GDM1 (cell line): Measurements from ENCODE around the gene KRT12.

ENCODE experiments used
- DNase-seq: peaks from one replicate; lab custom pipeline; 2025; lab: John Stamatoyannopoulos, UW

Gene KRT12

GRCh38 chr17:40866838-40867237 is at the start of gene KRT12:
Gene KRT12 (minus strand): TSS chr17:40867223. CDS start chr17:40867186, 37 bp downstream.
- no peak for DNase-seq

DNA sequence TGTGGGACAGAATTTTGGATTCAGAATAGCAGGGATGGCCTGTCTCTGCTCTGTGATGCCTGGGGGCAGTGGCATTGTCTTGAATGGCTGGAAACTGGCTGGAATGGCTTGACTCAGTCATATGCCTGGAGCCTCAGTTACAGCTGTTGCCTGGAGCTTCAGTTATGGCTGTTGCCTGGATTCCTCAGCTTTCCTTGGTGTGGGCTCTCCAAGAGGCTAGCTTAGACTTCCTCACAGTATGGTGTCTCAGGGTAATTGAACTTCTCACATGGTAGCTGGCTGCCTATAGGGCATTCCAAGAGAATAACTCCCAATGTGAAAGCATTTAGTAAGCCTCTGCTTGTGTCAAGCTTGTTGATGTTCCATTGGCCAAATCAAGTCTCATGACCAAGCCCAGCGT is 49.3 kb upstream of the KRT12 start:
- no peak for DNase-seq

GRCh38 chr17:40915721-40916256 is 48.8 kb upstream of the KRT12 start:
- DNase-seq, result no peak

DNA sequence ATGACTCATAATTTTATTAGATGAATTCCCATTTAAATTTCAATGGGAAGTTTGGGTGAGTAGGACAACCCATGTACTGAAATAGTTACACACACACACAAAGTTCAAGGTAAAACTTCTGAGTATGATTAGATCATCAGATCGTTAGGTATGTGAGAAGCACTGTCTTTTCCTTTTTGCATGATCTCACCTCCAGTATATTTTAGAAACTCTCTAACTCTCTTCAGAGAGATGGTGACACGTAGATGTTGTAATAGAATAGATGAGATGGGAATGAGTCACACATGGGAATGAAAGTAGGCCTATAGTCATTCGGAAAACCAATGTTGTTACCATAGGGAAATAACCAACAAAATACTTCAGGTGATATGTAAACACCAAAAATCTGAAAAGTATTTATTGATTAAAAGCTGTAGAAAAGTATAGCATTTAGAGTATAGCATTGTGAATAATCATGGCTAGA is 48.2 kb upstream of the KRT12 start:
- no peak for DNase-seq

GRCh38 chr17:40914075-40914855 is 47.2 kb upstream of the KRT12 start:
- DNase-seq, result no peak

DNA sequence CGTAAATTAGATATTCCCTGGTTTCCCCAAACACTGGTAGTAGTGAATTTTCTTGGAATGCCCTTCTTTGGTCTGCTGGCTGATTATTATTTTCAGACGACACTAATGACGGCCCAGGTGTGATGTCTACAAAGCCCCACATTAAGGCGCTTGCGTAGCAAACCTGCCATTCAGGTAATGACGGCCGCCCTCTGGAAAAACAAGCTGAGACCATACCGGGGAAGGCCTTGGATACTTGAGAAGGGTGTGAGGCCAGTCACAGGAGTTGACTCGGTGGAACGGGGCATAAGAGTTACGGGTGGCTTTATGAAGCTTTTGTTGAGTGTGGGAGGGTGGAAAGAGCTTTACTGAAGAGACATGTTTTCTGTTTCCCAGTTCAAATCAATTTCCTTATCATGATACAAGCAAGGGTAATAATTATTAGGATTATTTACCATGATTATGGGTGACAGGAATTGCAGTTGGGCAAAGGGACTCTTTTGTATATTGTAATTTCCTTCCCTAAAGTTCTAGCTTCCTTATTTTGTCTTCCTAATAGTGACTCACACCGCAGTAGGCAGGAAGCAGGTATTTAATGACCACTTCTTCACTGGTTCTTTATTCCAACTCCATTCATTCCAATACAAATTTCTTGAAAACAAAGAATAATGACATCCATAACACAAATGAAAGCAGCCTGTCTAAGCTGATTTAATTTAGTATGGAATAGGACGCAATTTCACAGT is 45.6 kb upstream of the KRT12 start:
- no peak for DNase-seq

GRCh38 chr17:40910441-40910841 is 43.4 kb upstream of the KRT12 start:
- no peak for DNase-seq

- DNase-seq, result no peak
Observed at GRCh38 chr17:40909755-40910154, 42.7 kb upstream of the KRT12 start.

DNA sequence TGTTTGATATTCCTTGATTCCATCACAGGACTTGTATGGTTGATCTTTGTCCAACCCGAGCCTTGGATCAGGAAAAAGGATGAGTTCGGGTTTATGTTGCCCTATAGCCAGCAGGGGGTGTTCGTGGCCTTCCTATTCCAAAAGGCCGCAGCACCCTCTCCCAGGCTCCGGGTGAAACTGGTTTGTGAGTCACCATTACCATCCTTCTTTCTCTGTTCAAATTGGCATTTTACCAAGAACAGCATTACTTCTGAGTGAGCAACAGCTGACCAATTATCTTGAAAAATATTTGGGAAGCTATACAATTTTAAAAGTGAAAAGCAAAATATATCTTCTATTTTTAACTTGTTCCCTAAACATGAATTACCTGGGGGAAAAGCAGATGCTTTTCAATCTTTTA is 42.3 kb upstream of the KRT12 start:
- peak; percentile 40 for DNase-seq

GRCh38 chr17:40906613-40907012 is 39.6 kb upstream of the KRT12 start:
- DNase-seq, result no peak

GRCh38 chr17:40905370-40905769 is 38.3 kb upstream of the KRT12 start:
- DNase-seq, result no peak

GRCh38 chr17:40903129-40903847 is 36.3 kb upstream of the KRT12 start:
- no peak for DNase-seq

DNA sequence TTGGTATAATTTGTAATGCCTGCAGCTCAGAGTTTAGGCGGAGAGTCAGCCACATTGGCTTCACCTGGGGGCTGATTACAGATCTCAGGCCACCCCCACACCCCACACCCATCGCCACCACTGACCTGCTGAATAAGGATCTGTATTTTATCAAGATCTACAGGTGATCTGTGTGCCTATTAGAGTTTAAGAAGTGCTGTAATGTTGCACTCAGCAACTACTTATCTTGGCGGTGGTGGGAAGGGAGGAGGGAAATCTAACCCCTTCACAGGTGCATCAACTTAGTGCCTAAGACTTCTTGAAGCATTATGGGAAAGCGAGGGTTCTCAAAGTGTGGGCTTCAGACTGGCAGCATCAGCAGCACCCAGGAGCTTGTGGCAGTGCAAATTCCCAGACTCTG is 35.5 kb upstream of the KRT12 start:
- no peak for DNase-seq

- DNase-seq, result no peak
Observed at GRCh38 chr17:40901981-40902474, 35.0 kb upstream of the KRT12 start.

DNA sequence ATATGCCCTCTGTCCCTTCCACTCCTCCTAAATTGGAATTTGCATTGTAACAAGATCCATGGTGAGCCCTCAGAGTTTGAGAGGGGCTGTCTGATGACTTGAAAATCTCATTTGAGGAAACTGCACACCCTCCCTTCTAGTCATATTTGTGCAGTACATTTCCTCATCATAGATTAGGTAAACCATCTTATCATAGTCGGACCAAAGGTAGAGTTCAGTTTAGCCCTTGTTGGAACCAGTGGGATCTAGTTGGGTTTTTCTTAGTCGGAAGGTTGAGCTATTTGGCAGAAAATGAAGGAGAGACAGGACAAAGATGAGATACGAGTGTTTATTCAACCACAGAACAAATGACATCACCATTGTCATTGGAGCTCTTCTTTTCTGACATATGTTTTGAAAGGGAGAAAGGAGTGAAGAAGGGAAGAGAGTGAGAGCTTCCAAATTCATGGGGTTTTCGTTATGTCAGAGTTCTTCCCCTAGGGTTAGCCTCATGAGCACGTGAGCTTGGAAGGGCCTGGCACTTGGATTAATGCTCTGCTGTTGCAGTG is 33.9 kb upstream of the KRT12 start:
- DNase-seq, result no peak

GRCh38 chr17:40896916-40897455 is 30.0 kb upstream of the KRT12 start:
- DNase-seq, result no peak

DNA sequence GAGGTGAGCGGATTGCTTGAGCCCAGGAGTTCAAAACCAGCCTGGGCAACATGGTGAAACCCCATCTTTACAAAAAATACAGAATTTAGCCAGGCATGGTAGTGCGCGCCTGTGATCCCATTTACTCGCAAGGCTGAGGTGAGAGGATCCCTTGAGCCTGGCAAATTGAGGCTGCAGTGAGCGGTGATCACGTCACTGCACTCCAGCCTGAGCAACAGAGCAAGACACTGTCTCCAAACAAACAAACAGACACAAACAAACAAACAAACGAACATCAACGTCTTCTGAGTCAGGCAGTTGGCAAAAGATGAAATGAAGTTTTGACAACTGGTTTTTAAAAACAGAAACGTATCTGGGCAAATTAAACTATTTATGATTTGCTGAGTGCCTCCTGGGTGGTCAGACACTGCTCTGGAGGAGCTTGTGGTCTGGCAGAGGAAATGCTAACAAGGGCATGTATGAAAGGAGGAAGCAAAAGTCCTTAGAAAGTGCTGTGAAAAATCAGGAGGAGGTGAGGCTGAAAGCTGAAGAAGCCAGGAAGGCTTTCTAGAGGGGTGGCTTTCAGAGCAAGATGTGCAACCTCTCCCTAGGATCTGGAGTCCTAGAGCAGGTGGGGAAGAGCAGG is 28.2 kb upstream of the KRT12 start:
- no peak for DNase-seq

DNA sequence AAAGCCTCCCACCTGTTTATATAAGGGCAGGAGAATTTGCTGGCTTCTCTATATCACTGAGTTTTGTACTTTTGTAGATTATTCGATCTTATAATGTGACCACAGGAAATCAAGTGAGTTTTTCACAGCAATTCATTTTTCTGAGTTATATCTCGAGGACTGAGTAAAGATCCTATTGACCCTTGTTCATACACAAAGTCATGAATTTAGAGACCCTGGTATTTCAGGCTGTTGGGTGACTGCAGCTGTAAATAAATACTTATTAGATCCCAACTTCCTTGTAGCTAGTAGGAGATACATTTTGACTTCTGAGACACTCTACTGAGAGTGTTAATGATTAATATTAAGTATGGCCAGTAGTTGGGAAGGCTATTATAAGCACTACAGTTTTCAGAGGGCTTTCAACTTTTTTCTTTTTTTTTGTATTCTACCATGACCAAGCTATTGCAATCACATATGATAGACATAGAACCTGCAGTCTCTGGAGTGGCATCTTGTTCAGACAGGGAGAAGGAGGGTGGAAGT is 21.2 kb upstream of the KRT12 start:
- DNase-seq, result no peak

DNA sequence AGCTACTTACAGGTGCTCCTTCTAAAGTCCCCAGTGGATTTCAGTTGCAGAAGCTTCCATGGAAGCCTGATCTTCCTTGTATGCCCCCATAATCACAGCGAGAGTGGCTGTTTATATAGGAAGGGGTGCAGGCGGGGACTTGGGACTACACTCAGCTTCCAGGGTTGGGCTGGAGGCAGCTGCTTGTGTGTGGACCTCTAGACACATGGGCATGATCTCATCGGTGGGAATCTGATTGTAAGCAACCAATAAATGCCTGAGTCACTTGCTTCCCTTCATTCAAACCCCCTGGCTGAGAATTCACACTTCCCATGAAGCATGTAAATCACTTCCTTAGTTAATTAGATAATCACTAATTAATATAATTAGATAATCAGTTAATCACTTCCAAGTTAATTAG is 19.1 kb upstream of the KRT12 start:
- DNase-seq, result no peak

DNA sequence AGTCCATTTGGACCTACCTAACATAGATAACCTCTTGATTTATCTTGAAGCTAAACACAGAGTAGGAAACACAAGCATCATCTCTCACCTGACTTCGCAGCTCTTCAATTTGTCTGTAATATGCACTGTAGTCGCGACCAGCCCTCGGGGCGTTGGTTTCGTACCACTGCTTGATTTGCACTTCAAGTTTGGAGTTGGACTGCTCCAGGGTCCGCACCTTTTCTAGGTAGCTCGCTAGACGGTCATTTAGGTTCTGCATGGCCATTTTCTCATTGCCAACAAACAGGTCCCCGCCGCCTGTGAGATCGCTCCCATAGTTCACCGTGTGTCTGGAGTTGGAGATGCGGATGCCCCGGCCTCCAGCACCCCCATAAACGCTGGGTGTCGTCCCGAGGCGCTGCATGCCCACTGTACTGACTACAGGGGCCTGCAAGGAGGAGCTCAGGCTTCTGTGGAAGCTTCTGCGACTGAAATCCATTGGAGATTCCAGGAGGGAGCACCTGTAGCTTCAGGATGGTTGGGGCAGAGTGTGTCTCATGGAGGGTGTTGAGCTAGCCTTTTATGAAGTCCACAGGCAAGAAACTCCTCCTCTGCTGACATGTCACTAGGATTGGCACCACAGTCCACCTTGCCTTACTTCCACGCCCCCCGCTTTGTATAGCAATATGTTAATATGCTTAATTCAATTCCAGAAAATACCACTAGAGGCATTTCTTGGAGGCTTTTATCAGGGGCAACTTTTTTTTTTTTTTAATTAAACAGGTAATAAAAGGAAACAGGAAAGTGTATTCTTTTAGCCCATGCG is 17.9 kb upstream of the KRT12 start, which contains the start of gene KRT20:
Gene KRT20 (minus strand): TSS at position 535 of the 805 bp plus-strand sequence. CDS start 57 bp downstream, at position 478.
- no peak for DNase-seq
